GM19463 (cell line): Measurements from ENCODE around the gene TCAP.
"Not testable (repeated sequence)": the region's sequence is repeated elsewhere in the genome, so short reads cannot be mapped to it uniquely, and the experiment has no call there.

ENCODE experiments used
- ATAC-seq: cut with Tn5 transposase; IDR thresholded peaks from one replicate; pipeline ENCODE4 v1.9.1; 2021; ENCODE audit warnings: mild to moderate bottlenecking, moderate library complexity; ENCODE audit not compliant: unreplicated experiment

Gene TCAP

DNA sequence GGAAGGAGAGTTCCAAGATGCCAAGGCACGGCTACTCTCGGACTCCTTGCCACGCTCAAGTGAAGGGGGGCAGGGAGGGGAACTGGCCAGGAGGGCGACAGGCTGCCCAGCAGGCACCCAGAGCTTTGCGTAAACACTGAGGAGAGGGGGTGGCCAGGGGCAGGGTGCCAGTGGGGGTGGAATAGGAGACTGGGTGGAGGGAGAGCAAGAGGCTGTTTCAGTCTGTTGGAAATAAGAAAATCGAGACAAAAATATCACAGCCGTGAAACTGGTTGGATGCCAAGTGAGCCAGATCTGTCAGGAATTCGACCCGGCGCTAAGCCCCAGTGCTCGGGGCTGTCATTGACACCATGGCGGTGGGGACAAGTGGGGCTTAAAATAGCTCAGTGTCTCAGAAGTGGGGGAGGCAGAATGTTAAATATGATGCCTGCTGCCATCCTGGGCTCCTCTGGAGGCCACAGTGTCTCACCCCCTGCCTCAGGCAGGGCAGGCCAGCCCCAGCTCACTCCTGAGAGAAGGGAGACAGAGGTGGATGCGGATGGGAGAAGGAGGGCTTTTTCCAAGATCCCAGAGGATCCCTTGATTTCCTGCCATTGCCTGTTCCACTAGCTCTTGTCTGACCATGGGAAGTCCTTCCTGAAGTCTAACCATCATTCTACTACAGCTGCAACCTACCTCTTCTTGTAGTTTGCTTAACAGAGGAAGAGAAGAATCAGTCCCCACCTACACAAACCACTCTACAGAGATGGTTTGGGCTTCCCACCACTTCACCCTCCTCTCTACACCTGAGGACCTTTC is 12.6 kb downstream of the TCAP start:
- ATAC-seq, result no peak

- ATAC-seq, result no peak
Observed at GRCh38 chr17:39678340-39679116, 13.4 kb downstream of the TCAP start.

DNA sequence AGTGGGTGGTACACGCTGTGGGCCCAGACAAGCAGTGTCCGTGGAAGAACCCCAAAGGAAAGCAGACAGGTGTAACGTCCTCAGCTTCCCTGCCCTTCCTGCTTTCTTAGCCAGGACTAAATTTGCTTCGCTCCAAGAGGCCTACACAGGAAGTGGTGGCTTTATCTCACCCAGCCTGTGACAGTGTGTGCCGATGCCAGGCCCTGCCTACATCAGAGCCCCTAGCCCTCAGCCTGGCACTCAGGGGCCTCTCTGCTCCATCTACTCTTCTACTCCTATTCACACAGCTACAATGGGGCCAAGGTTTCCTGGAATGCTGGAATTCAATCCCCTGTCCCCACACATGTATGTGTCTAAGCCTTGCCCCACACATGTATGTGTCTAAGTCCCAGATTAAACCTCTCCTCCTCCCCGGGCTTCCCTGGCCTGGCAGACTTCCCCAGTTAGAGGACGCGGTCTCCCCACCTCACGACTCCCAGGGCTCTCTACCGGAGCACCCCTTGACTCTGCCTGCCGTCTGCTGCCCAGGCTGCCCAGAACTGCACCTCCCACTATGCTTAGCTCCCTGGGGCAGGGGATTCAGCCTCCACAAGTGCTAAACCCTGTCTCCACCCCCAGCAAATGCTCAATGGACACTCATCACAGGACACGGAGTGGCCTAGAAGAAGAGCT is 14.5 kb downstream of the TCAP start:
- ATAC-seq, result no peak

- no peak for ATAC-seq
Observed at GRCh38 chr17:39683295-39683939, 18.3 kb downstream of the TCAP start.

DNA sequence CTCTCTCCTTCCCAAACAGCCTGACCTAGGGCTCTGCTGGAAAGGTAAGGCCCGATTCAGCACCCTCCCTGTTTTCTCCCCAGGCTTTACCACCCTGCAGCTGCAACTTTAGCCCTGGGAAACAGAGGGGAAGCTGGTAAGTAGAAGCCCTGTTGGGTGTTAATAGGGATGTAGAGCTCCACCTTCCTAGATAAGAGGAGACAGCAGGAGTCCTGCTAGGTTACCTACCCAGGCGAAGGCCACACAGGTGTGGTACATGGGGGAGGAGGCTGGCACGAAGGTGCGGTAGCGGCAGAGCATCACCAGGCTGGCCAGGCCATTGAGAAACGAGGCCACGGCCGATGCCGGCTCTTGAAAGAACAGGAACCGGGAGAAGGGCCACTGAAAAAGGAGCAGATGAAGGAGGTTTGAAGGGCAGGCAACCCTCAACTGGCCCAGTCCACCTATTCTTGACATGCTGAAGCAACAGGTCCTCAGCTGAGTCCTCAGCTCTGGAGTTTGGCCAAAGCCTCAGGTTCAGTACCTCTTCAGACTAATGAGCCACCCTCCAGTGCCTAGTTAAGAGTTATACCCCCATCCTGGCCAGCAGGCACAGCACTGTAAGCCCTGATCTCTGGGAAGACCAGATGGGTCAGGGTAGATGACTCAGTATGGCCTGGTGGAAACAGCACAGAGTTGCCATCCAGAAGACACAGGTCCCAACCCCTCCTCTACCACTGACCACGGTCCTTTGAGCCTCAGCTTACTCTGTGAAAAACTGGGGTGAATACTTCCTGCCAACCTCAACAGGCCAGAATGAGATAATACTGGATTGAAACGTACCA is 19.4 kb downstream of the TCAP start:
- no peak for ATAC-seq

DNA sequence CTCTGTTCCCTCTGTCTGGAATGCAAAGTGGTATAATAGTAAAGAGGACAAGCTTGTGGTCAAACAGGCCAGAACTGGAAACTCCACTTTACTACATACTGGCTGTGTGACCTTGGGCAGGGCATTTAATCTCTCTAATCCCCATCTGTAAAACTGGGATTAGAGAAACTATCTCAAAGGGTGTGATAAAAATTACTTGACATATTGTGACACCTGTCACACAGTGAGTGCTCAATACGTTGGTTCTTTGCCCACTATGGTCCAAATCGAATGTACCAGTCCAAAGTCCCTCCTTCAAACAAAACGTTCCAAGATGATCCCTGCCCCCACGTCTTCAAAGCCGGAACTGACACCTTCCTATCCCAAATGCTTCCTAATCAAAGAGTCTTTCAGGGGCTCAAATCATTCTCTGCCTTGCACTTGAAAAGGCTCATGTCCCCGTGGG is 22.0 kb downstream of the TCAP start:
- ATAC-seq, result no peak

DNA sequence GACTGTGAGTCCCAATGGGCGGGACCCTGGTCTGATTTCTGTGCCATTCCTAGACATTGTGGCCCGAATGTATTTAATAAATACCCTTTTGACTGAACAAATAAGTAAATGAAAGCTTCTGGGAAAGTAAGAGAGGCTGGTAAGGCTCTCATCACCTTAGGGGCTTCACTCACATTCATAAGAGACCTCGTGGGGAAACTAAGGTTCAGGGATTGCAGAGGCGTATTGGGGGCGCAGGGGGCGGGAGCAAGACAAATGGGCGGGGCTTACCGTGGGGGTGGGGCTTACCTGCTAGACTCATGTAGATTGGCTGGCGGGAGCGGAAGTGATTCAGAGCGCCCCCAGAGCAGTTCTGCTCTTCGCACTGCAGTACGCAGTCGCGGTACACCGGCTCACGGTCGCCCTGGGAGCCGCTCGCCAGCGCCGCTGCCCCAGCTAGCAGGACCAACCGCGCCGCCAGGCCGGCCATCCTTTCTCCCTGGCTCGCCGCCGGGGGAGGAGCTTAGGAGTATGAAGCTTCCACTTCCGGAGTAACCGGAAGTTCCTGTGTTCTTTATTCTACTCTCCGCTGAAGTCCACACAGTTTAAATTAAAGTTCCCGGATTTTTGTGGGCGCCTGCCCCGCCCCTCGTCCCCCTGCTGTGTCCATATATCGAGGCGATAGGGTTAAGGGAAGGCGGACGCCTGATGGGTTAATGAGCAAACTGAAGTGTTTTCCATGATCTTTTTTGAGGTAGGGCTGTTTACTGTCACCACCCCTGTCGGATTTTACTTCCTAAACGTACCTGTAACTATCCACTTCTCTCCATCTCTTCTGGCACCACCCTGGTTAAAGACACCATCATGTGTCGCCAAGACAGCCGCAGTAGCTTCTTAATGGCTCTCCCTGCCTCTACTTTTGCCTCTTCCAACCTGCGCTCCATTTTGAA is 22.7 kb downstream of the TCAP start, which contains the start of gene PGAP3:
TSS of gene PGAP3 (minus strand) at position 512 of the 929 bp plus-strand sequence. CDS start at position 469, 43 bp downstream.
- ATAC-seq, result peak; percentile 89

GRCh38 chr17:39688475-39688835 is 23.3 kb downstream of the TCAP start:
- ATAC-seq, result no peak

DNA sequence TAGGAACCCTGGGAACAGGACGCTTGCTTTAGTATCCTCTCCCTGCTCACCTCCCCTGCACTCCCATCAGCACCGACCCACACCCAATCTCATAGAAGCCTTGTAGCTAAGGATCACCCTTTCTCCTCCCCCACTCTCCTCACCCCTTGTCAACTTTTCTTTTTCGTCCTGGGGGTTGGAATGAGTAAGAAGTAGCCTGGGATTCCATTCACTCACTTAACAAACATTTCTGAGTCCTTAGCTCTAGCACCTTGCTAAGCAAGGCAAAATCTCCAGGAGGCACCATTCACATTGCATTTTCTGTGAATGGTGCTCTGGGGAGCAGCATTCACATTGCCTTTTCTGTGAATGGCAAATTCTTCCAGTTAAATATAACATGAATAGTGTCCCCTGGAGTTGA is 23.8 kb downstream of the TCAP start:
- ATAC-seq, result no peak

GRCh38 chr17:39694593-39694992 is 29.4 kb downstream of the TCAP start:
- ATAC-seq, result no peak

DNA sequence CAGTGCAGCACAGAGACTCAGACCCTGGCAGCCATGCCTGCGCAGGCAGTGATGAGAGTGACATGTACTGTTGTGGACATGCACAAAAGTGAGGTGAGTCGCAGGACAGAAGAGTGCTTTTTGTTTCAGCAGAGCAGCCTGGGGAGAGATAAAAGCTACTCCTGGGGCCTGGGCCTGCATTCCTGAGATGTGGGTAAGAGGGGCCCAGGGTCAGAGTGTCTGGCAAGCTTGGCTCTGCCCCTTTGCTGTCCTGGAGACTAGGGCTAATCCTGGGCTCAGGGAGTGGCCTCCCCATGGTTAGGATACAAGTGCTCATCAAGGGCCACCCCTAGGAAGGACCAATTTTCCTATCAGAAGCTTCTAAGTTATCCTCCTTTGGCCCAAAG is 29.9 kb downstream of the TCAP start:
- ATAC-seq, result no peak

- ATAC-seq, result no peak
Observed at GRCh38 chr17:39696731-39697130, 31.6 kb downstream of the TCAP start.

DNA sequence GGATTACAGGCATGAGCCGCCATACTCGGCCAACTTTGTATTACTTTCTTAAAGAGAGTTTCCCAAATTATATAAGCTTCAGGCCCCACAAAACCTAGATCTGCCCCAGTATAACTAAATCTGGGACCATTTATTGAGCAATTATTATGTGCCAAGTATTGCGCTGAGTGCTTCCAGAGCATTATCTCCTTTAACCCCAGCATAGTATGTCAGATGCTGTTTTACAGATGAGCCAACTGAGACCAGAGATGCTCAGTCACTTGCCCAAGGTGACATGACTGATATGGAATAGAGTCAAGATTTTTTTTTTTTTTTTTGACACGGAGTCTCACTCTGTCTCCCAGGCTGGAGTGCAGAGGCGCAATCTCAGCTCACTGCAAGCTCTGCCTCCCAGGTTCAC is 32.8 kb downstream of the TCAP start:
- ATAC-seq, result no peak

- not testable (repeated sequence) for ATAC-seq
Observed at GRCh38 chr17:39699157-39699817, 34.1 kb downstream of the TCAP start.

GRCh38 chr17:39699818-39700147 is 34.6 kb downstream of the TCAP start, which contains the start of gene ERBB2:
TSS of gene ERBB2 (plus strand) at chr17:39700064. CDS start at chr17:39700239, 175 bp downstream.
- ATAC-seq, result no peak

- no peak for ATAC-seq
Observed at GRCh38 chr17:39700148-39700987, 35.2 kb downstream of the TCAP start.

- no peak for ATAC-seq
Observed at GRCh38 chr17:39701012-39701783, 36.0 kb downstream of the TCAP start.
